Stimulated activated CD4-positive, alpha-beta T cell treated with anti-CD3 and anti-CD28 coated beads, Interleukin-1b, Interleukin-23, amount 100 ng/mL, for 1 hour (primary cell): ENCODE results near the gene ADAMTSL1.

ENCODE experiments used
- DNase-seq, 2 donors: peaks; one replicate each; pipeline ENCODE4 v3.0.0-alpha.2; 2020; ENCODE audit warnings: low read depth in 2 of 2

Gene ADAMTSL1

DNA sequence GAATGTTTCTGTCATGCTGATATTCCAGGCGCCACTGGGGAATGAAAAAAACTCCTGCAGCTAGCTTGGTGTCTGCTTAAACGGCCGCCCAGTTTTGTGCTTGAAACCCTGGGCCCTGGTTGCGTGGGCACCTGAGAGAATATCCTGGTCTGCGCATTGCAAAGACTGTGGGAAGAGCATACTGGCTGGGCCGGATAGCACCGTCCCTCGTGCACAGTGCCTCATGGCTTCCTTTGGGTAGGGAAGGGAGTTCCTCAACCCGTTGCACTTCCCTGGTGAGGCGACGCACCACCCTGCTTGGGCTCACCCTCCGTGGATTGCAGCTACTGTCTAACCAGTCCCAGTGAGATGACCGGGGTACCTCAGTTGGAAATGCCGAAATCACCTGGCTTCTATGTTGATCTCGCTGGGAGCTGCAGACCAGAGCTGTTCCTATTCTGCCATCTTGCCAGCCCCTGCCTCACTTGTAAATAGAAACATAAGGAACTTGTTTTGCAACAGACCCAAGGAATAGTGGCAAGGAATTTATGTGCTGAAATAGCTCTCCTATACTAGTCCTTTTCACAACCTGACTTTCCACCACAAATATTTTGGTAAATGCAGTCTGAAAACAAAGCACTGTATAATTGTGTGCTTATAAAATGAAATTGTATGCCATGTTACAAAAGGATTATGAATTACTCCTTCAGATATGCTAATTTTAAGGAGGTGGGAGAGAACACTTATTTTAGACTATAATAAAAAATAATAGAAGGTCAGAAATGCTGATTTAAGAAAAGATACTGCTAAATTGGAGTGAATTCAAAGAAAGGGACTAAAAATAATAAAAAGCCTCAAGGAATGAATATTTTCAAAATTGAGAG lies 90.3 kb downstream of the ADAMTSL1 start:
- no peak for DNase-seq

DNA sequence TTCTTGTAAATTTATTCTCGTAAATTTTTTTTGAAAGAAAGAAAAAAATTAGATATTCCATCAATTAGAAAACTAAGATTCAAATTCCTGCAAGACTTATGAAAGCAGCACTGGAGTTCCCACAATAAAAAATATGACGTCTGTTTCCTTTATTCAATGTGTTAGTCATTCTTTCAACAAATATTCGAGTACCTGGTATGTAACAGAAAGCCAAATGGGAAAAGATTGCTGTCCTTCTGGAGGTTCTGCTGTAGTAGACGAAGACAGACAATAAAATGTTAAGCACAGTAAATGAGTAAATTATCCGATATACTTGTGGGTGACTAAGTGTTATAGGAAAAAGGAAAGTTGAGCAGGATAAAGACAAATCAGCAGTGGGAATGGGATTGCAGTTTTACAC lies 92.2 kb downstream of the ADAMTSL1 start:
- no peak for DNase-seq

GRCh38 chr9:18568973-18569372 lies 95.0 kb downstream of the ADAMTSL1 start:
- no peak for DNase-seq

- DNase-seq, result no peak
Observed at GRCh38 chr9:18569941-18570630, 96.1 kb downstream of the ADAMTSL1 start.

- DNase-seq, result no peak
Observed at GRCh38 chr9:18573021-18573556, 99.1 kb downstream of the ADAMTSL1 start.

GRCh38 chr9:18575686-18576085 lies 101.7 kb downstream of the ADAMTSL1 start:
- DNase-seq, result no peak

- DNase-seq, result no peak
Observed at GRCh38 chr9:18579536-18579935, 105.6 kb downstream of the ADAMTSL1 start.

GRCh38 chr9:18580151-18580550 lies 106.2 kb downstream of the ADAMTSL1 start:
- no peak for DNase-seq

GRCh38 chr9:18585996-18586395 lies 112.0 kb downstream of the ADAMTSL1 start:
- no peak for DNase-seq

GRCh38 chr9:18588002-18588401 lies 114.0 kb downstream of the ADAMTSL1 start:
- no peak for DNase-seq

DNA sequence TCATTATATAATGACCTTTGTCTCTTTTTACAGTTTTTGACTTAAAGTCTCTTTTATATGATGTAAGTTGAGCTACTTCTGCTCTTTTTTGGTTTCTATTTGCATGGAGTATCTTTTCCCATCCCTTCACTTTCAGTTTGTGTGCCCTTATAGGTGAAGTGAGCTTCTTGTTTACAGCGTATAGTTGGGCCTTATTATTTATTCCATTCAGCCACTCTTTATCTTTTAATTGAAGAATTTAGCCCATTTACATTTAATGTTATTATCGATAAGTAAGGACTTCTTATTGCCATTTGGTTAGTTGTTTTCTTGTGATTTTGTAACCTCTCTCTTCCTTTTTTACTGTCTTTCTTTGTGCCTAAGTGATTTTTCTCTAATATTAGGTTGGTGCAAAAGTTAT lies 117.3 kb downstream of the ADAMTSL1 start:
- DNase-seq, result no peak

GRCh38 chr9:18594837-18595236 lies 120.9 kb downstream of the ADAMTSL1 start:
- no peak for DNase-seq

DNA sequence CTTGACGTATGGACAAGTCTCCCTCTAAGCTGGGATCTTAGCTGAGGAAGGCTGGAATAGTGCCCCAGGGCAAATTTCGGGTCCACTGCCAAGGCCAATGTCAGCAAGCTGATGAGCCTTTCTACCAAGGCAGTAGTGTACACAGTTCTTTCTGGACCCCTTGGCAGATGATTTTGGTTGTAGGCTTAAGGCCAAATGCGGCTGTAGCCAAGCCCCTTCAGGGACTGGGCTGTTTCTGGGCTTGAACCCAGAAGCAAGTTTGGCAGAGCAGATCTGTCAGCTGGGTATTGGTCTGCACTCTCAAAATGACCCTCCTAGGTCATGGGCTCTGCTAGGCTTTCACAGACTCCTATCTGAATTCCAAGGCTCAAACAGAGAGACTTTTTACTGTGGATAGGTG lies 121.6 kb downstream of the ADAMTSL1 start:
- DNase-seq, result no peak

DNA sequence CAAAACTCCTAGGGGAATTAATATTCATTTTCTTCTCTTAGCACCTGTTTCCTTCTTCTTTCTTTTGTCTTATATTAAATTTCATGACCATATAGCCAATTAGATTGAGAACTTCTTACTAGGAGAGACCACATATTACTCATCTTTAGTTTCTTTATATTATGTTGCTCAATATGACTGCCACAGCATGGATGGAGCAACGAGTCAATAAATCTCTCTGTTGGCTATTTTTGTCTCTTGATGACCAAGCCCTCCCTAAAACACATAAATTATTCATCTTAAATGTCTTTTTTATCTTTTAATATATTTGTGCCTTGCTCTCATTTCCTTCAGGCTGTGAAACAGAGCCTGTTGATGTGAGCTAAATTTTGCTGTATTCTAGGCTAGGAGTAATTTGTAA lies 123.0 kb downstream of the ADAMTSL1 start:
- DNase-seq, result no peak

- no peak for DNase-seq
Observed at GRCh38 chr9:18598969-18599368, 125.0 kb downstream of the ADAMTSL1 start.

GRCh38 chr9:18601026-18601425 lies 127.1 kb downstream of the ADAMTSL1 start:
- no peak for DNase-seq

- no peak for DNase-seq
Observed at GRCh38 chr9:18601956-18602355, 128.0 kb downstream of the ADAMTSL1 start.

DNA sequence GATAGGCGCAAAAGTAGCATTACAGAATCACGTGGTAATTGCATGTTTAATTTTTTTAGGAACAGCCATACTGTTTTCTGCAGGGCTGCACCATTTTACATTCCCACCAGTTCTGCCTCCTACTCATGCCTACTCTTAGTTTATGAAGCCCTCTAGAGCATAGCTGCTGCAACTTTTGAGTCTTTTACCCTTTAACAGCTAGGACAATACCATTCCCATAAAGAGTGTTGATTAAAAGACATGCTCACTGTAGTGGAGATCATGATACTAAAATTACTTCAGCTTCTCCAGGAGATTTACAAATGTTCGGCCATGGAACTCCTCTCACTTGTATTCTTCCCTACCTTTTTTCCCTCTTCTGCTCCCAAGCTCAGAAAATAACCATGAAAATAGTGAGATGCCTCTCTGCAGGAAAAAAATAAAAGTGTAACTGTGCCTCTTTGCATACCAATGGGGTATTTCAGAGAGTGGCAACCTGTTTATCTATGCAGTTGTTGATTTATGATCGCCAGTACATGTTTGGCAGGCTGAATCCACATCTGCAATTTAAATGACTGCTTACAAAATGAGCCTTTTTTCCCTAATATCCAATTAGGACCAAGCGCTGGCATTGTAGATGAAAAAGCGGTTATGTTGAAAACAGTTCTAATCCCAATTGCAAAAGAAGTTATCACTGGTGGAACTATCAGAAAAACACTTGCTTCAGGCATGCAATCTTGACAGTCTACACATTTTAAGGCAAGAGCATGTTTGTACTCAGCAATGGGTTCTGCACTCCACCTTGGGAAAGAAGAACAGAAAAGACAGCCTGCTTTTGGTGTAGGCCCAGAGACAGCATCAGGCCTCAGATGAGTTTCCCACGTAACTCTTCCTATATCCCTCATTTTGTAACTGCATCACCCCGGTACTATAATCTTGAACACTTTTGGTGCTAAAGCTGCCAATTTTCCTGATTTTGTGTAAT lies 131.1 kb downstream of the ADAMTSL1 start:
- no peak for DNase-seq

DNA sequence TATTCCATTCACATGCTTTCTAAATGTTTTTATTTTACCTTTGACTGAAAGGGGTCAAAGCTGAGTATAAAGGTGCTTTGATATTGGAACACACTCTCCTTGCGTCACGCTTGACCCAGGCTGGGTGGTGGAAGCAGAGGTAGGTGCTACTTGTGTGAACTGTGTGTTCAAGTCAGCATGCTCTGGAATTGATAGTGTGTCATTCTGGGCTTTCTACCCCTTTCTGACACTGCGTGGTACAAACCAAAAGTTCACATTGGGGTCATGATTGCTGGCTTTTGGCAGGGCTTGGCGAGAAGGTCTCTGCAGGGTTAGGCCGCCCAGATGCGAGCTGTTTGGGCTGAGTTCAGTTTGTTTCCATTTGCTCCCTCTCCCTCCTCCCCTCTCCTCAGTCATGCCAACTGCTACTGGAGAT lies 131.8 kb downstream of the ADAMTSL1 start:
- DNase-seq, result no peak

- DNase-seq, result no peak
Observed at GRCh38 chr9:18606281-18606680, 132.3 kb downstream of the ADAMTSL1 start.

GRCh38 chr9:18606846-18607245 lies 132.9 kb downstream of the ADAMTSL1 start:
- DNase-seq, result no peak

DNA sequence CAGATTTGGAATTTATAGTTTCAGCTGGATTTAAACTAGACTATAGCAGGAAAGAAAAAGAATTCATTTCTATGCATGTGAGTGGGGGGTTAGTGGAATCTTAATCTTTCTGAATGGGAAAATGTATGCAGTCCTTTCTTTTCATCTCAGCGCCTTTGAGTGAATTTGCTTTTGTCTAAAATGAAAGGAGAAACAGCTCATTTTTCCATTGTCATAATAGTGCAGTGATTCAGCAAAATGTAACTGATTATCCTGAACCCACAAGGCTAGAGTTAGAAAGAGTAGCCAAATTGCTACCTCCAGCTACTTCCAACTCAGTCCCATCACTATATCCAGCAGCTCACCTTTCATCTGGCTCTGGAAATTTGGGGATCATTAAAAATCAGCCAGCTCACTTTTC lies 134.4 kb downstream of the ADAMTSL1 start:
- no peak for DNase-seq
